H9 (cell line): ENCODE results near the gene CEBPE. TPM values are rescaled to one million over a fixed set of nuclear protein-coding genes. Genes with fewer than 3 reads are reported as not detected.

Experiments
- DNase-seq: peaks from one replicate; pipeline ENCODE4 v3.0.0-alpha.2; 2017
- H2AFZ ChIP-seq: one replicate; pipeline ENCODE4 v1.6.1; 2013; ENCODE audit warnings: mild to moderate bottlenecking, low read length, control low read depth, moderate library complexity
- H2AK5ac ChIP-seq: 2 replicates; pipeline ENCODE4 v1.6.1; 2013; ENCODE audit warnings: low read length, control low read depth, mixed read lengths; ENCODE audit not compliant: insufficient read length
- H2BK120ac ChIP-seq: one replicate; pipeline ENCODE4 v1.6.1; 2013; ENCODE audit warnings: low read depth, mild to moderate bottlenecking, low read length, control low read depth, inconsistent platforms; ENCODE audit not compliant: poor library complexity, severe bottlenecking
- H2BK12ac ChIP-seq: 2 replicates; pipeline ENCODE4 v1.6.1; 2013; ENCODE audit warnings: low read length, control low read depth, mixed read lengths, low read depth; ENCODE audit not compliant: insufficient read length
- H2BK15ac ChIP-seq: 2 replicates; pipeline ENCODE4 v1.6.1; 2013; ENCODE audit warnings: low read depth, low read length, control low read depth
- H2BK20ac ChIP-seq: one replicate; pipeline ENCODE4 v1.6.1; 2013; ENCODE audit warnings: low read depth, mild to moderate bottlenecking, low read length, control low read depth, inconsistent platforms; ENCODE audit not compliant: poor library complexity, severe bottlenecking
- H2BK5ac ChIP-seq: 2 replicates; pipeline ENCODE4 v1.6.1; 2013; ENCODE audit warnings: low read length, control low read depth, mixed read lengths; ENCODE audit not compliant: insufficient read length
- H3K14ac ChIP-seq: 2 replicates; pipeline ENCODE4 v1.6.1; 2013; ENCODE audit warnings: low read length, control low read depth; ENCODE audit not compliant: insufficient read depth
- H3K18ac ChIP-seq: 2 replicates; pipeline ENCODE4 v1.6.1; 2013; ENCODE audit warnings: low read depth, mild to moderate bottlenecking, mixed read lengths, low read length, control low read depth; ENCODE audit not compliant: insufficient read length
- H3K23ac ChIP-seq: 2 replicates; pipeline ENCODE4 v1.6.1; 2013; ENCODE audit warnings: low read length, control low read depth, mixed read lengths, low read depth; ENCODE audit not compliant: insufficient read length
- H3K23me2 ChIP-seq: 2 replicates; pipeline ENCODE4 v1.6.1; 2013; ENCODE audit warnings: low read depth, mild to moderate bottlenecking, mixed read lengths, low read length, control low read depth; ENCODE audit not compliant: insufficient read length, poor library complexity, severe bottlenecking
- H3K27ac ChIP-seq: 2 replicates; pipeline ENCODE4 v1.5.1; 2013; ENCODE audit warnings: low read length, control low read depth, mixed read lengths, low read depth; ENCODE audit not compliant: insufficient read length
- H3K27me3 ChIP-seq: 2 replicates; pipeline ENCODE4 v1.6.1; 2013; ENCODE audit warnings: low read length, control low read depth, inconsistent platforms; ENCODE audit not compliant: insufficient read depth
- H3K4ac ChIP-seq: 2 replicates; pipeline ENCODE4 v1.6.1; 2013; ENCODE audit warnings: low read depth, mild to moderate bottlenecking, control low read depth, inconsistent platforms, low read length, moderate library complexity
- H3K4me1 ChIP-seq: 2 replicates; pipeline ENCODE4 v1.6.1; 2013; ENCODE audit warnings: low read length, control low read depth, inconsistent platforms; ENCODE audit not compliant: insufficient read depth
- H3K4me2 ChIP-seq: 2 replicates; pipeline ENCODE4 v1.6.1; 2013; ENCODE audit warnings: low read length, control low read depth, mixed read lengths; ENCODE audit not compliant: insufficient read length, insufficient read depth
- H3K56ac ChIP-seq: 2 replicates; pipeline ENCODE4 v1.6.1; 2013; ENCODE audit warnings: low read depth, mild to moderate bottlenecking, mixed read lengths, low read length, control low read depth; ENCODE audit not compliant: insufficient read length
- H3K79me1 ChIP-seq: 2 replicates; pipeline ENCODE4 v1.6.1; 2013; ENCODE audit warnings: low read depth, mild to moderate bottlenecking, moderate library complexity, low read length, control low read depth, inconsistent platforms; ENCODE audit not compliant: insufficient read depth, poor library complexity, severe bottlenecking
- H3K79me2 ChIP-seq: 2 replicates; pipeline ENCODE4 v1.6.1; 2013; ENCODE audit warnings: low read length, control low read depth, inconsistent platforms; ENCODE audit not compliant: insufficient read depth
- H3K9ac ChIP-seq: 2 replicates; pipeline ENCODE4 v1.6.1; 2013; ENCODE audit warnings: low read length, control low read depth, mixed read lengths; ENCODE audit not compliant: insufficient read length; ENCODE audit errors: extremely low read depth
- H3K9me3 ChIP-seq: one replicate; pipeline ENCODE4 v1.6.1; 2013; ENCODE audit warnings: low read depth, low read length, inconsistent platforms; ENCODE audit not compliant: control insufficient read depth
- H3T11ph ChIP-seq: one replicate; pipeline ENCODE4 v1.6.1; 2013; ENCODE audit warnings: mild to moderate bottlenecking, low read length, control low read depth, inconsistent platforms
- H4K20me1 ChIP-seq: one replicate; pipeline ENCODE4 v1.6.1; 2013; ENCODE audit not compliant: control insufficient read depth, insufficient read length, insufficient read depth
- H4K5ac ChIP-seq: 2 replicates; pipeline ENCODE4 v1.6.1; 2013; ENCODE audit warnings: low read depth, mild to moderate bottlenecking, mixed read lengths, low read length, control low read depth; ENCODE audit not compliant: insufficient read length
- H4K8ac ChIP-seq: replicated peaks from 2 replicates; pipeline ENCODE4 v1.6.1; 2013; ENCODE audit warnings: low read length, control low read depth, mixed read lengths, low read depth; ENCODE audit not compliant: insufficient read length
- H4K91ac ChIP-seq: 2 replicates; pipeline ENCODE4 v1.6.1; 2013; ENCODE audit warnings: low read depth, mild to moderate bottlenecking, moderate library complexity, mixed read lengths, low read length, control low read depth; ENCODE audit not compliant: insufficient read length
- H3K27ac Mint-ChIP-seq, 3 experiments: 2 replicates in 2 of 3; 3 replicates in 1 of 3; pipeline ENCODE4 v1.8.0; 2020 to 2021; ENCODE audit warnings: mixed read lengths in 3 of 3, mild to moderate bottlenecking in 1 of 3, moderate library complexity in 1 of 3
- H3K27me3 Mint-ChIP-seq: 2 replicates; pipeline ENCODE4 v1.8.0; 2021; ENCODE audit warnings: low read depth, mild to moderate bottlenecking, moderate library complexity, mixed read lengths
- H3K36me3 Mint-ChIP-seq, 3 experiments: 2 replicates in 2 of 3; 3 replicates in 1 of 3; pipeline ENCODE4 v1.8.0; 2020 to 2021; ENCODE audit warnings: low read depth in 3 of 3, mixed read lengths in 3 of 3; ENCODE audit not compliant: insufficient read depth in 1 of 3
- H3K4me1 Mint-ChIP-seq, 2 experiments: 2 replicates each; pipeline ENCODE4 v1.8.0; 2020; ENCODE audit warnings: mixed read lengths in 2 of 2
- H3K4me3 Mint-ChIP-seq, 2 experiments: 2 replicates in 1 of 2; 3 replicates in 1 of 2; pipeline ENCODE4 v1.8.0; 2020 to 2021; ENCODE audit warnings: mild to moderate bottlenecking in 2 of 2, mixed read lengths in 2 of 2, moderate library complexity in 1 of 2
- H3K9me3 Mint-ChIP-seq, 2 experiments: 2 replicates in 1 of 2; 3 replicates in 1 of 2; pipeline ENCODE4 v1.8.0; 2020; ENCODE audit warnings: mild to moderate bottlenecking in 2 of 2, mixed read lengths in 2 of 2, moderate library complexity in 1 of 2
- CTCF ChIP-seq: fragments of 200-600 bp; sonication (generic); conservative IDR thresholded peaks from 3 replicates; pipeline ENCODE4 v1.8.0; 2021; ENCODE audit warnings: antibody characterized with exemption, mild to moderate bottlenecking
- WGBS: extraction: QIAGEN DNeasy Blood & Tissue Kit; methylation state at CpG from one replicate; pipeline ENCODE4 v1.1.7; 2013; ENCODE audit warnings: missing lambda C conversion rate, low lambda C conversion rate, mixed read lengths; ENCODE audit not compliant: insufficient read length; ENCODE audit errors: extremely low coverage; 5-methylcytosine and 5-hydroxymethylcytosine counted together
- total RNA-seq: library from RNA; stranded (reverse); gene quantifications from 2 replicates; pipeline ENCODE4 v1.2.1, GENCODE V29; 2021

Gene CEBPE
- total RNA-seq, 1 experiment from 2014 or later = not detected

- H3K23me2 ChIP-seq = no peaks in the 10 kb centered on the region
- no peaks in the 10 kb centered on the region for H3K4me1 ChIP-seq
- H3K4me1 Mint-ChIP-seq = peaks cover 0 to 11% of the 10 kb centered on the region in 2 experiments; a peak in 3 of 4 replicates
- no peaks in the 10 kb centered on the region for H3K79me1 ChIP-seq
- H2BK20ac ChIP-seq = no peak overlapping the region
- H4K8ac ChIP-seq = no peak overlapping the region
- H4K20me1 ChIP-seq = no peaks in the 10 kb centered on the region
- no peak overlapping the region for H3K27ac ChIP-seq
- no peak for TF ChIP-seq CTCF
- WGBS = no CpG with 5 or more reads among the region's 1 CpG
- no peak overlapping the region for H2BK12ac ChIP-seq
- H2AFZ ChIP-seq = no peak overlapping the region
- H3T11ph ChIP-seq = no peak overlapping the region
- no peak overlapping the region for H3K56ac ChIP-seq
- no peak overlapping the region; a peak in 1 of 7 replicates for H3K27ac Mint-ChIP-seq
- no peak overlapping the region for H2AK5ac ChIP-seq
- no peaks in the 10 kb centered on the region; the same call in 1 of the 2 replicates for H3K79me2 ChIP-seq
- no peak for DNase-seq
- no peak overlapping the region for H3K4me3 Mint-ChIP-seq
- no peak overlapping the region for H3K4ac ChIP-seq
- peaks cover 0 to 2% of the 10 kb centered on the region in 2 experiments; a peak in 2 of 5 replicates for H3K9me3 Mint-ChIP-seq
- no peaks in the 10 kb centered on the region for H3K27me3 ChIP-seq
- H3K14ac ChIP-seq = no peak overlapping the region
- no peak overlapping the region for H3K9ac ChIP-seq
- no peak overlapping the region for H3K4me2 ChIP-seq
- no peak overlapping the region for H4K91ac ChIP-seq
- no peak overlapping the region for H2BK5ac ChIP-seq
- H3K18ac ChIP-seq = no peak overlapping the region
- no peak overlapping the region for H4K5ac ChIP-seq
- no peak overlapping the region for H3K23ac ChIP-seq
- H3K36me3 Mint-ChIP-seq = peaks cover 36 to 45% (median 44%) of the 10 kb centered on the region in 3 experiments
- no peaks in the 10 kb centered on the region for H3K9me3 ChIP-seq
- no peak overlapping the region for H2BK15ac ChIP-seq
- no peak overlapping the region for H2BK120ac ChIP-seq
- no peaks in the 10 kb centered on the region for H3K27me3 Mint-ChIP-seq
Measured at GRCh38 chr14:23147676-23148075, 28.6 kb upstream of the CEBPE start.
